ENCODE results near the gene RGS7.

The RGS7 gene

GRCh38 chr1:241140670-241141069, 216.3 kb downstream of the RGS7 start:
- Histone ChIP-seq H3K36me3 (replicated peaks; ENCODE audit: low read depth, low read length) (no peaks in the 10 kb centered on the region), H4K20me1 (ENCODE audit: insufficient read depth, low read length) (no peaks in the 10 kb centered on the region), H3K79me2 (ENCODE audit: low read length) (no peaks in the 10 kb centered on the region), H3K27ac (ENCODE audit: low read length) (no peak overlapping the region), H3K4me1 (ENCODE audit: low read length) (no peaks in the 10 kb centered on the region), H3K9me3 (ENCODE audit: insufficient read depth, low read length) (no peaks in the 10 kb centered on the region), H3K4me2 (ENCODE audit: low read length) (no peak overlapping the region), H3K27me3 (ENCODE audit: low read depth, low read length) (no peaks in the 10 kb centered on the region), H2AFZ (ENCODE audit: low read depth, low read length) (no peak overlapping the region), H3K9ac (ENCODE audit: low read length) (no peak overlapping the region), H3K4me3 (ENCODE audit: low read length) (no peak overlapping the region)
- TF ChIP-seq EZH2phosphoT487 (IDR thresholded peaks at IDR 0.05; ENCODE audit: low read depth) (no peak), CTCF (IDR thresholded peaks at IDR 0.05; ENCODE audit: low read depth, low read length) (no peak)

GRCh38 chr1:241139047-241139446, 218.0 kb downstream of the RGS7 start:
- H3K4me3 ChIP-seq (ENCODE audit: low read length) = no peak overlapping the region
- no peak overlapping the region for H3K9ac ChIP-seq (ENCODE audit: low read length)
- H2AFZ ChIP-seq (ENCODE audit: low read depth, low read length) = no peak overlapping the region
- no peak overlapping the region for H3K4me2 ChIP-seq (ENCODE audit: low read length)
- H3K27ac ChIP-seq (ENCODE audit: low read length) = no peak overlapping the region
- no peaks in the 10 kb centered on the region for H3K4me1 ChIP-seq (ENCODE audit: low read length)
- H3K9me3 ChIP-seq (ENCODE audit: insufficient read depth, low read length) = no peaks in the 10 kb centered on the region
- no peaks in the 10 kb centered on the region for H3K79me2 ChIP-seq (ENCODE audit: low read length)
- H4K20me1 ChIP-seq (ENCODE audit: insufficient read depth, low read length) = no peaks in the 10 kb centered on the region
- H3K36me3 ChIP-seq (replicated peaks; ENCODE audit: low read depth, low read length) = no peaks in the 10 kb centered on the region
- H3K27me3 ChIP-seq (ENCODE audit: low read depth, low read length) = no peaks in the 10 kb centered on the region
- no peak for TF ChIP-seq EZH2phosphoT487 (IDR thresholded peaks at IDR 0.05; ENCODE audit: low read depth)
- TF ChIP-seq CTCF (IDR thresholded peaks at IDR 0.05; ENCODE audit: low read depth, low read length) = no peak

GRCh38 chr1:241138248-241138647, 218.8 kb downstream of the RGS7 start:
- no peaks in the 10 kb centered on the region for H3K9me3 ChIP-seq (ENCODE audit: insufficient read depth, low read length)
- TF ChIP-seq EZH2phosphoT487 (IDR thresholded peaks at IDR 0.05; ENCODE audit: low read depth) (no peak), CTCF (IDR thresholded peaks at IDR 0.05; ENCODE audit: low read depth, low read length) (no peak)

GRCh38 chr1:241136389-241136788, 220.6 kb downstream of the RGS7 start:
- no peak overlapping the region for H3K4me3 ChIP-seq (ENCODE audit: low read length)
- no peak overlapping the region for H3K27ac ChIP-seq (ENCODE audit: low read length)
- no peak overlapping the region for H3K9ac ChIP-seq (ENCODE audit: low read length)
- no peaks in the 10 kb centered on the region for H3K36me3 ChIP-seq (replicated peaks; ENCODE audit: low read depth, low read length)
- H4K20me1 ChIP-seq (ENCODE audit: insufficient read depth, low read length) = no peaks in the 10 kb centered on the region
- H3K79me2 ChIP-seq (ENCODE audit: low read length) = no peaks in the 10 kb centered on the region
- H3K27me3 ChIP-seq (ENCODE audit: low read depth, low read length) = no peaks in the 10 kb centered on the region
- H3K4me1 ChIP-seq (ENCODE audit: low read length) = no peaks in the 10 kb centered on the region
- no peaks in the 10 kb centered on the region for H3K9me3 ChIP-seq (ENCODE audit: insufficient read depth, low read length)
- TF ChIP-seq CTCF (IDR thresholded peaks at IDR 0.05; ENCODE audit: low read depth, low read length) = no peak
- no peak overlapping the region for H3K4me2 ChIP-seq (ENCODE audit: low read length)
- H2AFZ ChIP-seq (ENCODE audit: low read depth, low read length) = no peak overlapping the region

More at GRCh38 chr1:241138248-241138647, 218.8 kb downstream of the RGS7 start:
- no peaks in the 10 kb centered on the region for H3K4me1 ChIP-seq (ENCODE audit: low read length)
- H2AFZ ChIP-seq (ENCODE audit: low read depth, low read length) = no peak overlapping the region
- no peaks in the 10 kb centered on the region for H3K27me3 ChIP-seq (ENCODE audit: low read depth, low read length)
- H3K4me3 ChIP-seq (ENCODE audit: low read length) = no peak overlapping the region
- H3K9ac ChIP-seq (ENCODE audit: low read length) = no peak overlapping the region
- no peak overlapping the region for H3K4me2 ChIP-seq (ENCODE audit: low read length)
- H4K20me1 ChIP-seq (ENCODE audit: insufficient read depth, low read length) = no peaks in the 10 kb centered on the region
- H3K27ac ChIP-seq (ENCODE audit: low read length) = no peak overlapping the region
- H3K79me2 ChIP-seq (ENCODE audit: low read length) = no peaks in the 10 kb centered on the region
- H3K36me3 ChIP-seq (replicated peaks; ENCODE audit: low read depth, low read length) = no peaks in the 10 kb centered on the region

Data from OCI-LY3 (cell line).